Skeletal muscle satellite cell (primary cell): ENCODE measurements around the gene PRRC2C.
"Not testable (repeated sequence)": the region's sequence is repeated elsewhere in the genome, so short reads cannot be mapped to it uniquely, and the experiment has no call there.

Source experiments
- H3K27me3 ChIP-seq: 2 replicates; pipeline ENCODE4 v1.7.0; 2013; ENCODE audit warnings: low read length; ENCODE audit not compliant: control insufficient read depth, insufficient read depth
- H3K36me3 ChIP-seq: 2 replicates; pipeline ENCODE4 v1.7.0; 2013; ENCODE audit warnings: mild to moderate bottlenecking, control low read depth, low read length; ENCODE audit not compliant: insufficient read depth
- H3K4me1 ChIP-seq: 2 replicates; pipeline ENCODE4 v1.7.0; 2013; ENCODE audit warnings: low read length; ENCODE audit not compliant: control insufficient read depth, insufficient read depth
- H3K4me2 ChIP-seq: 2 replicates; pipeline ENCODE4 v1.7.0; 2013; ENCODE audit warnings: mild to moderate bottlenecking, low read length
- H3K4me3 ChIP-seq: 2 replicates; pipeline ENCODE4 v1.7.0; 2013; ENCODE audit warnings: low read length
- H3K9ac ChIP-seq: 2 replicates; pipeline ENCODE4 v1.7.0; 2013; ENCODE audit warnings: mild to moderate bottlenecking, low read depth, low read length, moderate library complexity
- H3K9me3 ChIP-seq: replicated peaks from 2 replicates; pipeline ENCODE4 v1.7.0; 2013; ENCODE audit warnings: mild to moderate bottlenecking, control low read depth, low read length

Gene PRRC2C

GRCh38 chr1:171550598-171551100, 65.3 kb downstream of the PRRC2C start:
- not testable (repeated sequence) for H3K4me3 ChIP-seq, H3K9me3 ChIP-seq, H3K4me1 ChIP-seq, H3K9ac ChIP-seq, H3K27me3 ChIP-seq, H3K4me2 ChIP-seq
- H3K36me3 ChIP-seq: peaks cover 42% of the 10 kb centered on the region

- H3K36me3 ChIP-seq: peaks cover 47% of the 10 kb centered on the region
Observed at GRCh38 chr1:171553960-171554359, 68.6 kb downstream of the PRRC2C start.

GRCh38 chr1:171563675-171564074, 78.3 kb downstream of the PRRC2C start:
- Histone ChIP-seq H3K36me3 (peaks cover 94% of the 10 kb centered on the region), H3K4me1 (no peaks in the 10 kb centered on the region), H3K4me2 (no peak overlapping the region), H3K27me3 (no peaks in the 10 kb centered on the region), H3K4me3 (no peak overlapping the region), H3K9me3 (no peaks in the 10 kb centered on the region), H3K9ac (no peak overlapping the region)

More at GRCh38 chr1:171553960-171554359, 68.6 kb downstream of the PRRC2C start:
- not testable (repeated sequence) for H3K9me3 ChIP-seq, H3K4me2 ChIP-seq, H3K4me1 ChIP-seq, H3K27me3 ChIP-seq, H3K4me3 ChIP-seq, H3K9ac ChIP-seq

- no peak overlapping the region for H3K4me3 ChIP-seq
- peaks cover 77% of the 10 kb centered on the region for H3K36me3 ChIP-seq
- H3K27me3 ChIP-seq: no peaks in the 10 kb centered on the region
- H3K9ac ChIP-seq: no peak overlapping the region
- no peaks in the 10 kb centered on the region for H3K9me3 ChIP-seq
- H3K4me2 ChIP-seq: no peak overlapping the region
- H3K4me1 ChIP-seq: no peaks in the 10 kb centered on the region
Observed at GRCh38 chr1:171566467-171566866, 81.1 kb downstream of the PRRC2C start.

GRCh38 chr1:171570295-171570694, 85.0 kb downstream of the PRRC2C start:
- H3K4me1 ChIP-seq: no peaks in the 10 kb centered on the region
- no peak overlapping the region for H3K4me2 ChIP-seq
- no peaks in the 10 kb centered on the region for H3K27me3 ChIP-seq
- peaks cover 62% of the 10 kb centered on the region for H3K36me3 ChIP-seq
- no peaks in the 10 kb centered on the region for H3K9me3 ChIP-seq
- H3K9ac ChIP-seq: no peak overlapping the region
- H3K4me3 ChIP-seq: no peak overlapping the region

GRCh38 chr1:171576144-171576543, 90.8 kb downstream of the PRRC2C start:
- no peak overlapping the region for H3K4me2 ChIP-seq
- H3K36me3 ChIP-seq: peaks cover 82% of the 10 kb centered on the region
- H3K4me3 ChIP-seq: no peak overlapping the region
- no peak overlapping the region for H3K9ac ChIP-seq
- H3K4me1 ChIP-seq: no peaks in the 10 kb centered on the region
- no peaks in the 10 kb centered on the region for H3K9me3 ChIP-seq
- H3K27me3 ChIP-seq: no peaks in the 10 kb centered on the region

GRCh38 chr1:171581226-171581625, 95.9 kb downstream of the PRRC2C start:
- Histone ChIP-seq H3K4me3 (no peak overlapping the region), H3K27me3 (no peaks in the 10 kb centered on the region), H3K4me1 (peaks cover 14% of the 10 kb centered on the region), H3K4me2 (no peak overlapping the region), H3K36me3 (peaks cover 84% of the 10 kb centered on the region), H3K9ac (no peak overlapping the region), H3K9me3 (no peaks in the 10 kb centered on the region)

- no peaks in the 10 kb centered on the region for H3K27me3 ChIP-seq
- H3K36me3 ChIP-seq: peaks cover 80% of the 10 kb centered on the region
- H3K4me1 ChIP-seq: peaks cover 14% of the 10 kb centered on the region
- no peak overlapping the region for H3K4me3 ChIP-seq
- no peaks in the 10 kb centered on the region for H3K9me3 ChIP-seq
- H3K4me2 ChIP-seq: no peak overlapping the region
- H3K9ac ChIP-seq: no peak overlapping the region
Observed at GRCh38 chr1:171581766-171582165, 96.4 kb downstream of the PRRC2C start.

GRCh38 chr1:171582589-171582988, 97.3 kb downstream of the PRRC2C start:
- Histone ChIP-seq H3K9me3 (no peaks in the 10 kb centered on the region), H3K27me3 (no peaks in the 10 kb centered on the region), H3K4me3 (no peak overlapping the region), H3K4me2 (no peak overlapping the region), H3K36me3 (peaks cover 80% of the 10 kb centered on the region), H3K9ac (no peak overlapping the region), H3K4me1 (peaks cover 14% of the 10 kb centered on the region)

- Histone ChIP-seq H3K9me3 (no peaks in the 10 kb centered on the region), H3K4me2 (no peak overlapping the region), H3K4me3 (no peak overlapping the region), H3K9ac (no peak overlapping the region), H3K27me3 (no peaks in the 10 kb centered on the region), H3K4me1 (peaks cover 14% of the 10 kb centered on the region), H3K36me3 (peaks cover 81% of the 10 kb centered on the region)
Observed at GRCh38 chr1:171583591-171584201, 98.4 kb downstream of the PRRC2C start.

GRCh38 chr1:171585715-171586114, 100.4 kb downstream of the PRRC2C start:
- H3K27me3 ChIP-seq: no peaks in the 10 kb centered on the region
- peaks cover 14% of the 10 kb centered on the region for H3K4me1 ChIP-seq
- peaks cover 78% of the 10 kb centered on the region for H3K36me3 ChIP-seq
- H3K9ac ChIP-seq: no peak overlapping the region
- H3K9me3 ChIP-seq: no peaks in the 10 kb centered on the region
- no peak overlapping the region for H3K4me3 ChIP-seq
- H3K4me2 ChIP-seq: no peak overlapping the region

- H3K9me3 ChIP-seq: no peaks in the 10 kb centered on the region
- no peak overlapping the region for H3K4me3 ChIP-seq
- H3K36me3 ChIP-seq: peaks cover 84% of the 10 kb centered on the region
- no peak overlapping the region for H3K9ac ChIP-seq
- no peaks in the 10 kb centered on the region for H3K27me3 ChIP-seq
- no peak overlapping the region for H3K4me2 ChIP-seq
- peaks cover 10% of the 10 kb centered on the region for H3K4me1 ChIP-seq
Observed at GRCh38 chr1:171588230-171588629, 102.9 kb downstream of the PRRC2C start.
